ENCODE data around the gene CLN3.
"Not testable (repeated sequence)": the region's sequence is repeated elsewhere in the genome, so short reads cannot be mapped to it uniquely, and the experiment has no call there.

The CLN3 gene

DNA sequence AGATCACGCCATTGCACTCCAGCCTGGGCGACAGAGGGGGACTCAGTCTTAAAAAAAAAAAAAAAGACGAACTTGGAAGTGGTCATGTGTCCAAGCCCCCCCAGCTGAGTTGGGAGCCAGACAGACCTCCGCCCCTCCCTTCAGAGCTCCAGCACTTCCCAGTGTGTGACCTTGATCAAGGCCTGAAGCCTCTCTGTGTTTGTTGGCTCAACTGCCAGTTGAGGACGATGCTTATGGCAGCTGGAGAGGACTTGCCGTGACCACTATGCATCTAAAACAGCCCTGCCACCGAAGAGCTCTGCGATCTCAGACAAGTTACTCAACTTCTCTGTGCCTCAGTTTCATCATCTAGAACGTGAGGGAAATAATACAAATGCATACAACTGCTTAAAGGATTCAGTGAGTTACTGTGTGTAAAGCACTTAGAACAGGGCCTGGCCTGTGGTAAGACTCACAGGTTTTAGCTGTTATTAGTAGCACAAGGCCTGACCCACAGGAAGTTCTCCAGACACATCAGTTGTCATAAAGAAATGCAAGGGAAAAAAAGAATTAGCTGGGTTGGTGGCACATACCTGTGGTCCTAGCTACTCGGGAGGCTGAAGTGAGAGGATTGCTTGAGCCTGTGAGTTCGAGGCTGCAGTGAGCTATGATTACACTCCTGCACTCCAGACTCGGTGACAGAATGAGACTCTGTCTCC is 21.8 kb upstream of the CLN3 start:
- no peak for DNase-seq

DNA sequence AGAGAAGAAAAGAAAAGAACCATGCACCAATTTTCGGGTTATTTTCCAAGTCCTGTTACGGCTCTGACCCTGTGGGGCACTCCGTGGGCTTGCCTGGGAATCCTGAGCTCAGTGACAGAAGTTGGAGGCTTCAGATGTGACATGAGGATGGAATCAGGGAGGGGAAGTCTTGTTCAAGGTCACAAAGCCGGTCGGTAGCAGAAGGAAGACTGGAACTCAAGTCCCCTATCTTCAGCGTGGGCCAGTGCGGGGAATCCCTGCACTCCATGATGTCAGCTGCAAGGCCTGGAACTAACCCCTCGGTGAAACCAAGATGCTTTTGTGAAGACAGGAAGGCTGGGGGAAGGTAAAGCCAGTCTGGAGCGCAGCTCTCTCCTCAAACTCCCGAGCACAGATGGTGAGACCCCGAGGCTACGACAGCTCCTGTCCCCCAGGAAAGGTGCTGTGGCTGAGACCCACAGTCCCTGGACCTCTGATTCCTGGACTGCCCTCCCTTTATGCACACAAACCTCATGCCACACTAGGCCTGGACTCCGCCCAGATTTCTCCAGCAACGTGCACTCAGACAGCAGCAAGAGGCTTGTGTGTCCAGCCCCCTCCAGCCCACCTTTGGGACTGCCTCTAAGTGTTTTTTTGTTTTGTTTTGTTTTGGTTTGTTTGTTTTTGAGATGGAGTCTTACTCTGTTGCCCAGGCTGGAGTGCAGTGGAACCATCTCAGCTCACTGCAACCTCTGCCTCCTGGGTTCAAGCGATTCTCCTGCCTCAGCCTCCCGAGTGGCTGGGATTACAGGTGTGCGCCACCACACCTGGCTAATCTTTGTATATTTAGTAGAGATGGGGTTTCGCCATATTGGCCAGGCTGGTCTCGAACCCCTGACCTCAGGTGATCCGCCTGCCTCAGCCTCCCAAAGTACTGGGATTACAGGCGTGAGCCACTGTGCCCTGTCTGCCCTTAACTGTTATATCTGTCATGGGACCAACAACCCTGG is 20.2 kb upstream of the CLN3 start:
- DNase-seq = no peak

- DNase-seq = no peak
Observed at GRCh38 chr16:28511031-28511430, 19.2 kb upstream of the CLN3 start.

GRCh38 chr16:28505489-28506137 is 13.7 kb upstream of the CLN3 start:
- DNase-seq = no peak

GRCh38 chr16:28504707-28505404 is 13.0 kb upstream of the CLN3 start:
- DNase-seq = no peak

DNA sequence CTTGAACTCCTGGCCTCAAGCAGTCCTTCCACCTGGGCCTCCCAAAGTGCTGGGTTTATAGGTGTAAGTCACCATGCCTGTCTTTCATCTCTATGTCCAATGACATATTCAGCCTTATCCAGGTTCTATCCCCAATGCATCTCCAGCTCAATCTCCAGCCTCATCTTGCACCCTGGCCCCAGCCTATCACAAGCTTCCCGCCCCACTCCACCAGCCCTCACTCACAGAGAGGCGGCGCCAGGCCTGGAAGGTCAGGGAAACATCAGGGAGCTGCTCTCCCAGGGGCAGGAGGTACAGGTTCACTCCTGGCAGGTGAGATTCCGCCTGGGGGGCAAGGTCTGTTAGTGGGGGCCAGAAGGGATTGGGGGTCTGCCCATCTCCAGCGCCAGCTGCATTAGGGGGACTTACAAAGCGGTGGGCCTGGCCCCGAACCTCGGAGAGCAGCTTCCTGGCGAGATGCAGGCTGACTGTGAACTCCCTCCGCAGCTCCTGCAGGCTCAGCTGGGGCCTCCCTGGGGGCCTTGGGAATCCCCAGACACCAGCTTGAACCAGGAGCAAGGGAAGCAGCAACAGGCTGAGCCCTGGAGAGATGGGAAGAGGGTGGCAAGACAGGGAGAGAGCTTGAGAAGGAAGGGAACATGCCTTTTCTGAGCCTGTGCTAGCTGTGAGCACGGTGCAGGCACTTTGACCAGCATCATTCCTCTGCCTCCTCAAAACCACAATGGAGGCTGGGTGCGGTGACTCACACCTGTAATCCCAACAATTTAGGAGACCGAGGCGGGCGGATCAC is 11.8 kb upstream of the CLN3 start:
- no peak for DNase-seq

DNA sequence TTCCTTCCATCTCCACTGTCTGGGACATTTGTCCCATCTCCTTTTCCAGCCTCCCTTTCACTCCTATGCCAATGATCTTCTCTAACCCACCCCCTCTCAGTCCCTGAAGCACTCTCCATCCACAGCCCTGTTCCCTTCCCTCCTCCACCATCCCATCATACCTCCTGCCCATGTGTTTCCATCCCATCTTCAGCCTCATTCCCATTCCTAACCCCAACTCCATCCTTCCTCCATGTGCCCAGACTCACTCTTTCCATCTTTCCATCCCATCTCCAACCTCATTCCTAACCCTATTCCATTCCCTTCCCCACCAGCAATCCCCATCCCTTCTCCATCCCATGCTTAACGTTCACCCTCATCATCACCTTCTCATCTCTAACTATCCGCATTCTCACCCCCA is 10.4 kb upstream of the CLN3 start:
- DNase-seq = no peak

DNA sequence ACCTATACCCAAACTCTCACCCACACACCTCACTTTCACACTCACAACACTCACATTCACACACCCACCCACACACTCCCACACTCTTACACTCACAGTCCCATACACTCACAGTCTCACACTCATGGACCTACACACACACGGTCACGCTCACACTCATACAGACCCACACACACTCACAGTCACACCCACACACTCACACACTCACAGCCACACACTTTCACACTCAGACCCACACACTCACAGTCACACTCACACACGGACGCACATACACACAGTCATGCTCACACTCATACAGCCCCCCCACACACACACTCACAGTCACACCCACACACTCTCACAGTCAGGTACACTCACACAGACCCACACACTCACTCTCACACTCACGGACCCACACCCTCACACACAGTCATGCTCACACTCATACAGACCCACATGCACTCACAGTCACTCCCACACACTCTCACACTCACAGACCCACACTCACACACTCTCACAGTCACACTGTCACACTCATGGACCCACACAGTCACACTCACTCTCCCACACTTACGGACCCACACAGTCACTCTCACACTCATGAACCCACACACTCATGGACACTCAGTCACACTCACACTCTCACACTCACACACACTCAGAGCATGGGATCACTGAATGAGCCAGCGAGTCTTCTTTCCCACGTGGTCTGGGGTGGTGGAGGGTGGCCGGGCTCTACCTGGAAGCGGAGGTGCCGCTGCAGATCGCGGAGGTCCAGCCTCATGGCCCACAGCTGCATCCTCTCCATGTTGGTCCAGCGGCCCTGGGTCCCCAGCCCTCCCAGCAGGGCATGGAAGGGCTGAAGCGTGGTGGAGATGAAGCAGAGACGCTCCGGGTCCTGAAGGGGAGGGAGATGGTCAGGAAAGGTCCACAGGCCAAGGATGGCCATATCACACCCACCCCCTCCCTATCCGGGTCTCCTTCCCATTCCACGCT is 9.7 kb upstream of the CLN3 start:
- no peak for DNase-seq

GRCh38 chr16:28500476-28501180 is 8.8 kb upstream of the CLN3 start:
- not testable (repeated sequence) for DNase-seq

DNA sequence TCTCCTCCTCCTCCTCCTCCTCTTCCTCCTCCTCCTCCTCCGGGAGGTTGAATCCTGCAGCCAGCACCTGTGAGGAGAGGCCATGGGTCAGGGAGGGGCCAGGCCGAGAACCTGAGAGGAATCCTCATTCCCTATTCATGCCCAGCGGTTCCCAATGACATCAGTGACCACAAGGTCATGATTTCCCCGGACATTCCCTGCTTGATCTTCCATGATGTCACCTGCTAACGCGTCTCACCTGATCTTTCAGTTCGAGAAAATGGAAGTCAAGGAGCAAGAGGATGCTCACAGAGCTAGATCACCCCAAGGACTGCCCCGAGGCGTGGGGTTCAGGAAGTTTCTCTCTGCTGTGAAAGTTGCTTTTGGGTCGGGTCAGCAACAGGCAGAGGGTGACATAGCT is 8.0 kb upstream of the CLN3 start:
- no peak for DNase-seq

- no peak for DNase-seq
Observed at GRCh38 chr16:28498666-28499381, 7.0 kb upstream of the CLN3 start.

GRCh38 chr16:28497861-28498599 is 6.2 kb upstream of the CLN3 start:
- no peak for DNase-seq

DNA sequence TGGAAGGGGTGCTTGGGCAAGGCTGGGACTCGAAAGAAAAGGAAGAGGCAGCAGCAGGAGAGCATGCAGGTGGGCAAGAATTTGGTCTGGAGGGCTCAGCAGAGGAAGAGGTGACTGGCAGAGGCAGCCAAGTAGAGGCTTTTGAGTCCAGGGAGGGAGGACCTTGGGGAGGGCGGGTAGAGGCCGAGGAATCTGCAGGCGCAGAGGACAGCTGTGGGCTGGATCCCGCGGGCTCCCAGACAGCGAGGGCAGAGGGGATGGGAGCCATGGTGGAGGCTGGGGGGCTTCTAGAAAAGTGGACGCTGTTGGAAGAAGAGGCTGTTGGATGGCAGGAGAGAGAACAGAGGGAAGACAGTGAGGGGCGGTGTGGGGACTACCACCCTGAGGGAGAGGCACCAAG is 5.5 kb upstream of the CLN3 start:
- no peak for DNase-seq

- DNase-seq = no peak
Observed at GRCh38 chr16:28496844-28497243, 5.0 kb upstream of the CLN3 start.

DNA sequence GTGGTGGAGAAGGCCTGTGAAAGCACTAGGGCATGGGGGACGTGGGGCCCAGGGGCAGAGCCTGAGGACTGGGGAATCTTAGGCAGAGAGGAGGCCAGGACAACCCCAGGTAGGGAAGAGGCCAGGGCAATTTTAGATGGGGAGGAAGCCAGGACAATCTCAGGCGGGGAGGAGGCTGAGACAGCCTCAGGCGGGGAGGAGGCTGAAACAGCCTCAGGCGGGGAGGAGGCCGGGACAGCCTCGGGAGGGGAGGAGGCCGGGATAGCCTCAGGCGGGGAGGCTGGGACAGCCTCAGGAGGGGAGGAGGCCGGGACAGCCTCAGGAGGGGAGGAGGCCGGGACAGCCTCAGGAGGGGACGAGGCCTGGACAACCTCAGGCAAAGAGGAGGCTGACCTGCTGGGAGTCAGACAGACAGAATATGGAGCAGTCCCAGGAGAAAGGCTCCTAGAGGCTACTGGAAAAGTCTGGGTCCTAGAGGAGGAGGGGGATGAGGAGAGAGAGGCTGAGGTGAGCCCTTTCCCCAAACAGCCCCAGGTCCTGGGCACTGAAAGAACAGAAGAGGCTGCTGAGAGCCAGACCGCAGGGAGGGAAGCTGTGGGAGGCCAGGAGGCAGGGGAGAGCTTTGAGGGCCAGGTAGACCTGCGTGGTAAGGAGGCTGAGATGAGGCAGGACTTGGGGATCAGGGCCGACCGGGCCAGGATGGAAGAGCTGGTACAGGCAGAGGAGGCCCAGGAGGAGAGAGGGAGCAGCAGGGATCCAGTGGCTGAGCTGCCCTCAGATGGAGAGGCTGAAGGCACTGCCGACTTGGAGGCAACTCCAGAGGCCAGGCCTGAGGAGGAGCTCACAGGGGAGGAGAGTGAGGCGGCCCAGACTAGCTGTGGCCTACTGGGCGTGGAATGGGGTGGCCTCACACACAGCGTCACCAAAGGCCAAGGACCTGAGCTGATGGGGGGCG is 4.2 kb upstream of the CLN3 start:
- no peak for DNase-seq

DNA sequence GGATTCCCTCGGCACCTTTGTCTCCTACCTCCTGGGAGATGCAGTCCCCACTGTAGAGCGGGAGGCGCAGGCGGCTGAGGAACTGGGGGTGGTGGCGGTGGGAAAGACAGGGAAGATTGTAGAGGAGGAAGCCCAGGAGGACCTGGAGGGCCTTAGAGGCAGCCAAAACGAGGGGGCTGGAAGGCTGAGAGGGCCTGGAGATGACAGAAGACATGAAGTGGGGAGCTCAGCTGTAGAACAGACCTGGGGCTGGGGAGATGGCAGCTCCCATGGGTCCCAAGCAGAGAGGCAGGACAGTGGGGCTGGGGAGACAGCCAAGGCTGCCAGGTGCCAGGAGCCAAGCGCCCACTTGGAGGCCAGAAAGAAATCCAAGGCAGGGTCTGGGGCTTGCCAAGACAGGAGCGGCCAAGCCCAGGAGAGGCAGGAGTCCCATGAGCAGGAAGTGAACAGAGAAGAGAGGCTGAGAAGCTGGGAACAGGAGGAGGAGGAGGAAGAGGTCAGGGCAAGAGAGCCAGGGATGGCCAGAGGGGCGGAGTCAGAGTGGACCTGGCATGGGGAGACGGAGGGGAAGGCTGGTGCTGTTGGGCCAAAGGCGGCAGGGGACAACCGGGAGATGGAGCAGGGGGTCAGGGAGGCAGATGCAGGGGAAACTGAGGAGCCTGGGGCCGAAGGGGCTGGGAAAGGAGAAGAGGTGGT is 3.4 kb upstream of the CLN3 start:
- DNase-seq = no peak

Measured in Kasumi-1 (cell line).